ENCODE results near the gene CELA2A. TPM values are rescaled to one million over a fixed set of nuclear protein-coding genes. Genes with fewer than 3 reads are reported as not detected.
A peak's percentile ranks its signal among the peaks of the same experiment; 100 is the strongest.

CELA2A gene
- total and polyA plus RNA-seq, 8 donors, result 360 to 20,184 (median 3,756) TPM

- WGBS, 2 donors, result 79 to 82% methylated on average over 17 of the region's 17 CpGs
- TF ChIP-seq CTCF (IDR thresholded peaks at IDR 0.05), result no peak
- Histone ChIP-seq H3K4me1 (peaks cover 19 to 35% (median 33%) of the 10 kb centered on the region in 3 donors), H3K4me3 (no peak overlapping the region), H3K27me3 (no peaks in the 10 kb centered on the region), H3K9me3 (no peaks in the 10 kb centered on the region), H3K27ac (peak overlapping the region in 1 of 4 donors; percentile 36), H3K36me3 (no peaks in the 10 kb centered on the region)
- DNase-seq, result peak in 1 of 6 donors; percentile 35
- intact Hi-C loops (cut with DNase I), result loop anchor here in 1 of 3 donors (10.0 kb wide), 1 partner anchor 291 kb away; no protein-coding TSS in a partner anchor
- FAIRE-seq, result no peak
- ATAC-seq, result peak in 1 of 4 donors; percentile 0
Measured at GRCh38 chr1:15435239-15436077, 21.1 kb upstream of the CELA2A start.

GRCh38 chr1:15436881-15437442 is 19.6 kb upstream of the CELA2A start:
- intact Hi-C loops (cut with DNase I), result loop anchor here in 1 of 3 donors (10.0 kb wide), 1 partner anchor 292 kb away; no protein-coding TSS in a partner anchor
- Histone ChIP-seq H3K27me3 (no peaks in the 10 kb centered on the region), H3K4me1 (peaks cover 13 to 28% (median 22%) of the 10 kb centered on the region in 3 donors), H3K36me3 (no peaks in the 10 kb centered on the region), H3K27ac (peak overlapping the region in 3 of 4 donors; percentile 0 to 77 (median 72)), H3K9me3 (no peaks in the 10 kb centered on the region), H3K4me3 (no peak overlapping the region)
- TF ChIP-seq CTCF (IDR thresholded peaks at IDR 0.05), result no peak
- FAIRE-seq, result no peak
- DNase-seq, result no peak
- 73 to 87% methylated on average over 6 of the region's 6 CpGs for WGBS, 2 donors
- no peak for ATAC-seq

- peak overlapping the region; percentile 51 to 77 (median 66) for H3K27ac ChIP-seq
- no peaks in the 10 kb centered on the region for H3K9me3 ChIP-seq
- 41 to 43% methylated on average over 14 of the region's 14 CpGs for WGBS, 2 donors
- no peak for TF ChIP-seq CTCF (IDR thresholded peaks at IDR 0.05)
- ATAC-seq (peak in 2 of 4 donors; percentile 1 to 3), DNase-seq (no peak), FAIRE-seq (no peak)
- no peaks in the 10 kb centered on the region for H3K36me3 ChIP-seq
- peak overlapping the region; percentile 37 to 51 (median 42) for H3K4me3 ChIP-seq
- H3K4me1 ChIP-seq, result peaks cover 6 to 13% (median 12%) of the 10 kb centered on the region in 3 donors
- no peaks in the 10 kb centered on the region for H3K27me3 ChIP-seq
- intact Hi-C loops (cut with DNase I), result loop anchor here in 1 of 3 donors (10.0 kb wide), 1 partner anchor 295 kb away; no protein-coding TSS in a partner anchor
Measured at GRCh38 chr1:15439325-15439724, 17.2 kb upstream of the CELA2A start.

- TF ChIP-seq CTCF (IDR thresholded peaks at IDR 0.05), result no peak
- peaks cover 4 to 13% (median 12%) of the 10 kb centered on the region in 3 donors for H3K4me1 ChIP-seq
- H3K27ac ChIP-seq, result peak overlapping the region; percentile 51 to 77 (median 66)
- H3K9me3 ChIP-seq, result no peaks in the 10 kb centered on the region
- intact Hi-C loops (cut with DNase I), result no loop called here
- H3K36me3 ChIP-seq, result no peaks in the 10 kb centered on the region
- H3K4me3 ChIP-seq, result peak overlapping the region; percentile 37 to 51 (median 42)
- H3K27me3 ChIP-seq, result no peaks in the 10 kb centered on the region
- DNase-seq (peak in 1 of 6 donors; percentile 73), ATAC-seq (peak; percentile 0 to 6 (median 2)), FAIRE-seq (no peak)
- 39 to 51% methylated on average over 13 of the region's 13 CpGs for WGBS, 2 donors
Measured at GRCh38 chr1:15440357-15440756, 16.2 kb upstream of the CELA2A start.

All from pancreas (tissue), 10 donors.